Stimulated activated CD8-positive, alpha-beta memory T cell treated with anti-CD3 and anti-CD28 coated beads, Interleukin-4, amount 100 ng/mL, for 48 hours (primary cell): ENCODE data around the gene CBX8.

Source experiments
- DNase-seq: peaks from one replicate; pipeline ENCODE4 v3.0.0-alpha.2; 2020

CBX8 gene

DNA sequence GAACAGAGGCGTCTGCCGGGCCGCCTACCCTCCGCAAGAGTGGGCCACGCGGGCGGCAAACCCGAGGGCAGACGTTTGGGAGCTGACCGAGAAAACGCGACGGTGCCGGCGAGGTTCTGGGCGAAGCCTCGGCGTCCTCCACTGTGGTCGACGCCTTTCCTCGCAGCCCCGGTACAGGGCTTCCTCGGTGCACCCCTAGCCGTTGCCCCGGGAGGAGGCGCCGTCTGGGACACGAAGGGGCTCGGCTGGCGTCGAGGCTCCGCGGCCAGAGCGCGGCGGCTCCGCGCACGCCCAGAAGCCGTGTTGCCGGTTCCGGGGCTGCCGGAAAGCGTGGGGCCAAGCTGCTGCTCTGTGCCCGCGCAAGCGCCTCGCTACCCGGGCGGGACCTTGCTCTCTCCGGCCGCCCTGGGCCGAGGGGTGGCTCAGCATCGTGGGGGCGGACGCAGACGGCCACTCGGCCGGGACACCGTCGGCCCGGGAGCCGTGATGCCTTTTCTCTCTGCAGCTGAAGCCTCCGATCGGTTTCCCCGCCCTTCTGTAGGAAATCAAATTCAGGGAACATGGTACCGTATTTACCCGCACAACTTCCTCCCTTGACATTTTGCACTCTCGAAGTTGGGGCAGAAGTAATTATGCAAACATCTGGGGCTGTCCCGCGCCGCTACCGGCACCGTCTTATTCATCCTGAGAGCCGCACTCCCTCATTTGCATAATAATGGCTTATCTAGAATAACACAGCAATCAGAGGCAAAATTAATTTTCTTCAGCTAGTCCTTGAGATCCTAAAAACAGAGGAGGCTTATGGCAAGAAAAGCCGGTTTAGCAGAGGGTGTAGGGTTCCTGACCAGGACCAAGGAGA, 7.3 kb upstream of the CBX8 start:
- DNase-seq: peak; percentile 78

DNA sequence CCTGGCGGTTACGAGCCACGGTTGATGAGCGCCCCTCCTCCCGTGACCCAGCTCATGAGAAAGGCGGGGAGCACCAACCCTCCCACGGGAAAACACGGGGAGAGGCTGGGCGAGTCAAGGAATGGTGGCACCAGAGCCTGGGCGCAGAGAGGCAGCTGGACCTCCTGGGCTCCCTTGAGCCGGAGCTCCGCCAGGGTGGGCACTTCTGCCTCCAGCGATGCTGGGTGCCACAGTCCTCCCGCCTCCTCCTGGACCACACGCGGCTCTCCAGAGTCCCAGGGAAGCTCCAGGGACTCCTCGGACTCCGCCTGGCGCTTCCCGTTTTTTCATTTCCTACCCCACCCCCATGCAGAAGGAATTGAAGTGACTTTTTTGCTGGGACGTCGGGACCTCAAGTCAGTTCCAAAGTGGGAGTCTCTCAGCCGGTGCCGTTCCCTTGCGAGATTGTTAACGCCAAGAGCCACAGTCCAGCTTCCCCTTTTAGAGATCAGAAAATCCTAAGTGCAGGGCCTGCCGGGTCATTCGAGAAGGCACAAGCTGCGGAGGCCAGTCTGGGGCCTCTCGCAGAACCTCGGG, 6.6 kb upstream of the CBX8 start:
- no peak for DNase-seq

DNA sequence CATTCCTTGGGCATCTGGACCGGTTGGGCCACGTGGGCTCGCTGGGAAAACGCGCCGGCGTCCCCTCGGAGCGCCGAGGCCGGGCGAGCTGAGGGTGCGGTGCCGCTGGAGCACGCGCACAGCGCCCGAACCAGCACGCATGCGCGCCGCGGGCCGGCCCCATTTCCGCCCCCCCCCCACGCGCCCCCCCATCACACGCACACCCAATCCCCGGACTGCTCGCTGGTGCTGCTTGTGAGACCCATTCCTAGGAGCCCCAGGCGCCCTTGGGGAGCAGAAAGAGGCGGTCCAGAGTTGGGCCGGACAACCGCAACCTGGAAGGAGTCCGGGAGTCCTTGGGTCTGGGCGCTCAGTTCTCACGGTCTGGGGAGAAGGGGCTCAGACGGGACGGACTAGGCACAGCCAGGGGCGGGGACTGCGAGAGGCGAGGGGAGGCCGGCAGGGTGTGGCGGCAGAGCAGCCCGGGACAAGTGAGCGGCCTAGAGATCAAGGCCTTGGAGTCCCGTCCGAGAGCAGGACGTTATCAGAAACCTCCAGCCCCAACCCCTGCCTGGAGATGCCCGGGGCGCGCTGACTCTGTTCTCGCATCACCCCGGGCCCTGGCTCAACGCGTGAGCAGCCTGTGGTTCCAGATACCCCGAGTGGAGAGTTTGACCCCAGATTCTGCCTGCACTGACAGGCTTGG, 6.0 kb upstream of the CBX8 start:
- no peak for DNase-seq

DNA sequence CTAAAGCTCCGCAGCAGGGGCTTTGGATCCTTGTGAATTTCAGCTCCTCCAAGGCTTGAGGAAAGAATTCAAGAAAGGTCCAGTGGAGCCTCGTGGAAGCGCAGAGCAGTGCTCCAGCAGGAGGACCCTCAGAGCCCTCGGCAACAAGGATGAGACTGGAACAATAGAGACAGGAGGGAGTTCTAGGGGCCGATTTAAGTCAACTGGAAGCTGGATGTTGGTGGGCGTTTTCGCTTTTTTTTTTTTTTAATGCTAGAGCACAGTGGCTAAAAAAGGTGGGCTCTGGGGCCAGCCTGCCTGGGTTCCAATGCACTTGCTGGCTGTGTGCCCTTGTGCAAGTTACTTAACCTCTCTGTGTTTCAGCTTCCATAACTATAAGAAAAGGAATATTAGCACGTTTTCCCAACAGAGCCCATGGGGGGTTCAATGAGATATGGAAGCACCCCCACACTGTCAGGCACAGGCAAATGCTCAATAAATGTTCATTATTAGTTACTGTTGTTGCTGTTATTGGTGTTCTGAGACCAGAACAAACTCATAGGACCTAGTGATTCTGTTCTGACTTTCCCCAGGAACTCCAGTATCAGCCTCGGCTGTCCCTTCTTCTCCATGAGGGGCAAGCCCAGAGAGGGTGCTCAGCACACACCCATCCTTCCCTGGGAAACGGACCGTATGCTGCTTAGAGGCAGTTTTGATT, 5.3 kb upstream of the CBX8 start:
- no peak for DNase-seq

DNA sequence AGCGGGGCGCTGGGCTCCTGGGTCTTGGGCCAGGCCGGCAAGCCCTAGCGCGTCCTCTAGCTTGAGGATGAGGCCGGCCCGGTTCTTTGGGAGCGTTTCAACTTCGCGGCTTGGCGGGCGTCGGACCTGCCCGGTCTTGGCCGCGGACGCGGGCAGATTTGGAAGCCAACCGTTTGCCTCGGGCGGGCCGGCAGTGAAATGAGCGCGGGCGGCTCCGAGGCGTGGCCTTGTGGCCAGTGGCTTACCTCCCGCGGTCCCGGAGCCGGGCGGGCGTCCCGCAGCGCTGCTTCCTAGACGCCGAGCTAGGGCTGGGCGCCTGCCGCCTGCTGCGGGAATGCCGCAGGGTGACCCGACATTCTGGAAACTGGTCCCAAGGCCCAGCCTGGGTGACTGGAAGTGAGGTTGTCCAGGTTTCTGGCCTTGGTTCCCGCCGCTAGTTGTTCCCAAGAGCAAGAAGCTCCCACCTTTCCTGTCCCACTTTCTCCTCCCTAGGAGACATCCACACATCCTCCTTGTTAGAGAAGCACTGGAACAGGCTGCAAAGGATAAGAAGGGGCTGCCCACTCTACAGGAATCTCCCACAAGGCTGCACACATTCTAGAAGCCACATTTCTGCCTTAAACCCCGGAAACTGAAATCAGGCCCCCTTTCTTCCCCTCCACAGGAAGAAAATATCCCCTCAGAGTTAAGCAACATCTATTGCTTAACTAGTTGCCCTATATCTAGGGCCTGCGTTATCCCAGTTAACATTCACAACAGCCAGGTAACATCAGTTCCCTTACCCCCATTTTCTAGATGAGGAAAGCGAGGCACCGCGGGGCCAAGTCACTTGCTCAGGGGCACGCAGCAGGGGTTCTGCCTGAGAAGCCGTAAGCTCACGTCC, 4.5 kb upstream of the CBX8 start:
- no peak for DNase-seq

DNA sequence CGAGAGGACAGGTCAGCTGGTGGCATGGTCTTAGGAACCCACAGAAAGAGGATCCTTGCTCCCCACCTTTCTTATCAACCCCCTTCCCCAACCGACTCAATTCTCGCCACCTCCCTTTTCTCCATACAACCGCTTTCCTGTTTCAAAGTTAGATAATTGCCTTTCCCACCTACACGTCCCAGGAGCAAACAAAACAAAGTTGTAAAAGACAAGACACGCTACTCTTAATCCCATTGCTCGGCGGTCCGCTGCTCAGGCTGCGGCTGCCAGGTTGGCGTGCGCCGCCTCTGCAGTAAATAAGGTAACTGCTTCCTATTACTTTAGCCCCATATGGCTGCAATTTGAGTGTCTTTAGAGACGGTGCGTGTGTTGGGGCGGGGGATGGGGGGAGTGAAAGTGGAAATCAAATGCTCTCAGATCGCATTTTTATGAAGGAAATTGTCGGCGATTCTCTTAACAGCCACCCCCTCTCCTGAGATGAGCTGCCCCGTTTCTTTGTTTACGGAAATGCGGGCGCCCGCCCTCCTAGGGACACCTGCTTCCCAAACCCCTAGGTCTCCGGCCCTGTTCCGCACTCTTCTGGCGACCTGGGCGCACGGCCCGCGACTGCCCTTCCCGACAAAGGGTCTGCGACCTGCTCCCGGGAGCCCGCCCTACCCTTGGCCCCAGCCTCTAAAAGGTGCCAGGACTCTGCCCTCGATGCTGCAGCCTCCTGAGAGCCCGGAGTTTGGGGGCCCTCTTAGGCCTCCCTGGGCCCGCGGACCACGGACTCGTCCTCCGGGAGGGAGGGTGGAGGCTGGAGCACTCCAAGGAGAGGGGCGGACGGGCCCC, 3.7 kb upstream of the CBX8 start:
- peak; percentile 65 for DNase-seq

DNA sequence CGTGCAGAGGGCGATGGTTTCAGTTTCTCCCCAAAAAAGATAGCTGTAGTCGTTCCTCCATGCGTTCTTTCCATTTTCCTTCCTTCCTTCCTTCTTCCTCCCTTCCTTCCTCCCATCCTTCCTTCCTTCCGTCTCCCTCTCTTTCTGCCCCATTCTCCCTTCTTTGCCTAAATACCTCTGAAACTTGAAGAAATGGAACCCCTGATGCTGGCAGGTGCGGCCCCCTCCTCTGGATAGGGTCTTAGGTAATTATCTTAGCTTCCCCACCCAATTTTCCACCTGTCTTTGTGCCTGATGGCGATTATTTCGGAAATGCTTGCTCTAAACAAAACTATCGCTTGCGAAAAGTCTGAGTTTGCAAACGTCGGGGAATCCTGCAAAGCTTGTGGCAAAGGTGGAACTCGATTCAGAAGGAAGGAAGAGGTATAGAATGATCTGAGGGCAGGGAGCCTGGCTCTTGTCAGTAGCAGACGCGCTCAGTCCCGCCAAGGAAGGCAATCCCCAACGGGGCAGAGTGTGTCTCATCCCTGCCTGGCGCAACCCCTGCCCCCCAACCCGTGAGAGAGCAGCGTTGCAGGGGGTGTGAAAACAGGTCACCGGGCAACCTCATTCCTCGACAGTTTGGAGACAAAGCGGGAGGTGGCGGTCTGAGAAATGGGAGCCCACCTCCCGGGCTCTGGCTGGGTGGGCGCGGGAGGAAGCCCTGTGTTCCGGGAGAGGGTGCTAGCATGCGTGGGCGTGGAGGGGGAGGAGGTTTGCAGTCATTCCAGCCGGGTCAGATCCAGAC, 2.9 kb upstream of the CBX8 start:
- DNase-seq: no peak

DNA sequence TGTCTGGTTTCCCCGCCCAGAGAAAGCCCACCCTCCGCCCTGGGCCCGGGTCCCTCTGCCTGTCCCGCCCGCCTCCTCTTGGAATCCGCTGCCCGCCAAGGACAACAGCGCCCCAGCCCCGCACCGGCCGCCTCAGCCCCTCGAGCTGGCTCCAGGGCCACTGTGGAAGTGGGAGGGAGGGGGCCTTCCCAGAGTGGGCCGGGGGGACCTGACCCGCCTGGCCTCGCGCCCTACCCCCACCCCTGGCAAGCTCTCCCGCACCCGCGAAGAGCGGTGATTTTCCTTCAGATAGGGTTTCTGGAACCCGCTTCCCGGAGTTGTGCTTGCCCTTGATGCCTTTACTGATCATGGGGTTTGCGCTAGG, 2.3 kb upstream of the CBX8 start:
- no peak for DNase-seq

DNA sequence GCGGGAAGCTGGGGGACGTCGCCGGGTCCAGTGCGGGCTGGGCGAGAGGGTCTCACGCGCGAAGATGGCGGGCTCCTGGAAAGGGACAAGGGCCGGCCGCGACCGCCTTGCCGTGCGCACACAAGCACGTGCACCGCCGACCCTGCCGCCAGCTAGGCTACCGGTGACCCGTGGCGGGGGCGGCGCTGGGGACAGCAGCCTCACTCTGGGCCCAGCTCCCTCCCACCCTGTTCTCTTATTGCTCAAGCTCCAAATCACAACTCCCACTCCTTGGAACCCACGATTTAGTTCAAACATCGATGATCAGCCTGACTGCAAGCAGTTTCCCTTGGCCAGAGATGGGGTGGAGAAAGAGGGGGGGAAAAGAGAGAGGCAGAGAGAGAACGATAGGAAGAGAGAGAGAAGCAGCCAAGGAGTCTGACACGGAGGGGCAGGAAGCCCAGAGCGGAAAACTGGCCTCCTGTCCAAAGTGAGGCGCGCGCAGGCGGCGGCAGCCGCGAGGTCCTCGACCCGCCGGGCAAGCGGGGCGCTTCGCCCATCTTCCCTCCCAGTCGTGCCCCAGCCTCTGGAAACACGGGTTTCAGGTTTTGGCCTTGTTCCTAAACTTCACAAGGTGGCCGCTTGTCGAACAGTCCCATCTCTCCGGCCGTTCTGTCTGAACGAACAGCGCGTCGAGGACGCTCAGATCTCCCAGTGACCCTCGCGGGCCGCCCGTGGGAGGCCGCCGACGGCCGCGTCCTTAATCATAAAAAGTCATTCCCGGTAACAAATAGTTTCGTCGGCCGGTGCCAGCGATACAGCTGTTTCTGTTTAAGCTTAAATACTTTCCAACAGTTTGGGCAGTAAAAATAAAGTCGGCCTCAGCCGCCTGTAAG, 1.7 kb upstream of the CBX8 start:
- DNase-seq: no peak

DNA sequence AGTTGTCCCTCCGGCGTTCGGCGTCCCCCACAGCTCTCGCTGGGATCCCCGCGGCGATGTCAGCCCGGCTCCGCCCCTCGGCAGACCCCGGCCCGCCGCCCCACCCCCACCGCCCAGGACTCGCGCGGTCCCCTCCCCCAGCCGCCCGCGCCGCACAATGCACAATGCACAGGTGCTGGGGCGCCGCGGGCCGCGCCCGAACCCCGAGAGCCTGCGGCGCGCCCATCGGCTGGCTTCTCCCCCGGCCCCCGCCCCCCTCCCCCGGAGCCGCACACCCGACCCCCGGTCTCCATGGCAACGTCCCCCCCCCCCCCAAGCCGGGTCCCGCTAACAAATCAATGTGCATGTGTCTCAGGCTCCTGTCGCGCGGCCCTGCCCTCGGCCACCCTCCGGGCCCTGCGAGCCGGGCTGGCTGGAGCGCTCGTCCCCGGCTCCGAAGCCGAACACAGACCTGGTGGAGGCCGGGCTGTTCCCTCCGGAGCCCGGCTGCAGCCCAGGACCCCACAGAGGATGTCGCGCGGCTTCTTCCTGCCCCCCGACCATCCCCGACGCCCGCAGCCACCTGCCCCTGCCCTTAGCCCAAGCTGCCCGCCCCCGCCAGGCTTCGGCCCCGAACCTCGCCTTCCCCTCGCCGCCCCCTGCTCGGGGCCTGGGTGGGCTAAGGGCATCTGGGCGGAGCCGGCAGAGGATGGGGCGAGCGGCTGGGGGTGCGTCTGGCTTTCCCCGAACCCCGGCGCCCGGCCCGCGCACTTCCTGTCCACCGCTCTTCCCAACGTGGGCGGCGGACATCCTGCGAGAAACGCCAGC, 818 bp upstream of the CBX8 start:
- DNase-seq: no peak

DNA sequence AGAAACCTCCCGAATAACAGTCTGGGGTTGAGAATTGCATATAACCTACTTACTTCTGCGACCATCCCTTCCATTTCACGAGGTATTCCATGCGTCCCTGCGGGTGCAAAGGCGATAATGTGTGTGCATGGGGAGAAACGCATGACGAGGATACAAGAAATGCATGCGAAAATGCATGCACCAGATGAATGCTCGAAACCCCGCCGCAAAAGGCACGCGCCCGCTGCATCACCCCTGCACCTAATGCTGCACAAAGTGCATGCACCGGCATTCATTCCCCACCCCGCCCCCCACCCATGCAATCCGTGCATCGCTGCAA, 474 bp downstream of the CBX8 start:
- no peak for DNase-seq

DNA sequence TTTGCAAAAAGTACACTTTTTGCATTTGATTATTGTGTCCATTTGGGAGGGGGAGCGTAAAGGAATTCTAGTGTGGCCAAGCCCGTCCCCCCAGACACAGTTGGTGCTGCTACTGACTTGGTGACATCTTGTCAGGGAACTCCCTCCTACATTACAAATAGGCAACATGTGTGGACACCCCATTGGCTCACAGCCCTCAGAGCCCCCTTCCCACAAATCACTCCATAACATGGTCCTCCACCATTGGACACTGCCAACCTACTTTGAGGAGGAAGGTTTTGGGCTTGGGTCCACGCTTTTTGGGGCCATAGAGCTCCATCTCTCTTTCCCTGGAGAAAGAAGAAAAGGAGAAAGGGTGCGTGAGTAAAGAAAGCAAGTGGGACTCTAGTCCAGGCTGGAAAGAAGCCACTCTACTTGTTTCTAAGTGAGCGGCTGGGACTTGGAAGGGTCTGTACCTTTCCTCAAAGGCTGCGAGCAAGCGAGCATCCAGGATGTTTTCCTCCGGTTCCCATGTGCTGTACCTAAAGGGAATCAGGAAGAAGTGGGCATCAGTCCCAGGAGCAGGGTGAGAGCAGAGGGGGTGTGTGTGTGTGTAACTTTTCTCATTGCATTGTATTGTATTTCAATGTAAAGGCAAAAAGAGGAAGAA, 958 bp downstream of the CBX8 start:
- no peak for DNase-seq

DNA sequence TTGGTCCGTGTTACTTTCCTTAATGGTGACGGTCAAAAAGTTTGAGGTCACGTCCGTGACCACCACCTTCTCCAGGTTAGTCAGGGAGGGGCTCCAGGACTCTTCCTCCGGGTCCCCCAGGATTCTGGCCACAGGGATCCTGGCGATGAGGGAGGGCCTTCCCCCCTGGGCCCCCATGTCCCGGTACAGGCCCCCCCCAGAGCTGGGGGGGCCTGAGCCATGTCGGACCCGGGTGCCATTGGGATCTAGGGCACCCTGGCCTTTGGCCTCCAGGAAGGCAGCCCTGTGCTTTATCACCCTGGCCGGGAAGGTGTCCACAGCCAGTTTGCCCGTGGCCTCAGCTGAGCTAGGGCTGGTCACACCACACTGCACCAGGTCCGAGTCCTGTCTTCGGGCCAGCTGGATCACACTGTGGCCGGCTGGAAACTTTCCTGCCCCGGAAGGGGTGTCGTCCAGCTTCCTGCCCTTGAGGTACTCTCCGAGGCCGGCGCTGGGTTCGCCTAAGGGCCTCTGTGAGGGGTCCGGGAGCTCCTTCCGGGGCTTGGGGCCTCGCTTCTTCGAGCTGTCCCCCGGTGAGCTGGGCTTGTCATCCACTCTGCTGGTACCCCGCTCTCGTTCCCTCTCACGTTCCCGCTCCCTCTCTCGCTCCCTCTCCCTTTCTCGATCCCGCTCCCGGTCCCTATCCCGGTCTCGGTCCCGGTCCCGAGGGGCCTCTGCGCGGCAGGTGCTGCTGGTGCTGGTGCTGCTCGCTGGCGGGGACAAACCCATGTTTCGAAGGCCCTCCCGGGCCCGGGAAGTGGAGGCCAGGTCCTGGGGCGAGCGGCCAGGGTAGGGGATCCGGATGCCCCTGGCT, 2.0 kb downstream of the CBX8 start:
- no peak for DNase-seq

DNA sequence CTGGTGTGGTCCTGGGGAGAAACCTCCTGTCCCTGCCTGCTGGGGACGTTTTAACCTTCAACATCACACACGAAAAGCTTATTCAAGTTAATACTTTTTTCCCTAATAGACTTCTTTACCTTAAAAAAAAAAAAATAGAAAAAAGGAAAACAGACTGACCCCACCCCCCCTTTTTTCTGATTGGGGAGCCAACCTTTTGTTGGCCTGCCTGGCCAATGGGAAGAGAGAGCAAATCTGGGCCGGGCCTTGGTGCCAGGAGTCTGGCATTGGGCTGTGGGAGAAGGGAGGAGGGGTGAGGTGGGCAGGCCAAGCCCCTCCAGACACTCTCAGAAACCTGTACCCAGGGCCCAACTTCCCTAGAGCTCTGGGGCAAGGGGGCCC, 3.0 kb downstream of the CBX8 start:
- no peak for DNase-seq

DNA sequence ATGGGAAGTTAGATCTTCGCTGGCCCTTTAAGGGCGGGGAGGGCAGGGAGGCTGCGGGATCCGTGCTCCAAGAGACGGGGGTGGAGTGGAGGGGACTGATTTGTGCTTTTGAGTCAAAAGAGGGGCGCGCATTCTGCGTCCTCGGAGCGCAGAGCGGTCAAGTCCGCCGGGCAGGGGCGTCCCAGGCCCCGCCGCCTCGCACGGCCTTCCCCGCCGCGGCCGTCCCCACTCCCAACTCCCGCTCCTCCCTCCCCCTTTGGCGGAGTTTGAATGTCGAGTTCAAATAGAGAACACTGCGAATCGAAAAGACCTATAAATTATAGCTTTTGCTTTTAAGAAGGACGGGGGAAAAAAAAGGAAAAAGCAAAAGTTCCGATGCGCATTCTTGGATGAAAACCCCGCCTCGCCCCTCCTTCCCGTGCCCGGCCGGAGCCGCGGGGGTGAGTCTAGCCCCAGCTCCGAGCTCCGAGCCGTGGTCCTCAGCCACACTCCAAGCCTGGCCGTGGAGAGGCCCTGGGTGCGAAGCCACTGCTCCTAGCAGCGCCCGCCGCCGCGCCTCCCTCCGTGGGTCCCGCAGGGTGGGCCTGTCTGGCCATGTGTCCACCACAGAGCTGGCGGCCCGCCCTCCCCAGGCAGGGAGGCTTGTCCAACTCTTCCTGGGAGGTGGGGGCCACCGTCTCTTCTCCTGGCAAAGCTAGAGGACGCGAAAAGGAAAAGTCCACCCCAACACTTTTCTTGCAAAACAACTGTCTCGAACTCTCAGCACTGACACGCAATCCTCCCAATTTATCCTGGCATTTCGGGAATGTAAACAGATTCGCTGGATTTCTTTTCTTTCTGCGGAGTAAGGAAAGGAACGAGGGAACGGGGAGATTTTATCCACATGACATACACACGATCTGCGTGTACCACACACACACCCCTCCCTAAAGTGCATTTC, 3.6 kb downstream of the CBX8 start:
- DNase-seq: no peak

DNA sequence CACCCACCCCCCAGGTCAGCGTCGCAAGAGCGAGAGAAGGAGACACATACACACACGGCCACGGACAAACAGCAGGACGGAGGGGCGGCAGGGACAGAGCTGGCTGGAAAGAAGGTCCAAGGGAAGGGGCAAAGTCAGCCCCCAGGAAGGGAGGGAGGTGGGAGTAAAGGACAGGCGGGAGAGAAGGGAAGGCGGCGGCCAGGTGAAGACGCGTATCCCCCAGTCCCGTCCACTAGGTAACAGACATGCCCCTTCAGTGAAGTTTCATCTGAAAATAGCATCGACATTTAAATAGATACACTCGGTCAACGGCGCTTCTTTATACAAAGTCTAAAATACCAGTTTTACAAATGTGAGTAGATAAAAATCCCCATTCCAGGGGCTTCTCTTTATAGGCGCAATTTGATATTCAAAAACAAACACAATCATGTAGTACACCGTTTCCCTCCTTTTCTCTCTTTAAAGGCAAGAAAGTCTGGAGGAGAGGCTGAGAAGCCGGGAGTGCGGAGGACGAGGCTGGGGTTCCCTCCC, 4.5 kb downstream of the CBX8 start:
- no peak for DNase-seq
